Vein endothelial cell (primary cell): ENCODE results near the gene ADRA2B. TPM values are rescaled to one million over a fixed set of nuclear protein-coding genes. Genes with fewer than 3 reads are reported as not detected.

ENCODE experiments used
- total RNA-seq: library from RNA; depleted of rRNA; stranded (reverse); fragments of >200 nt; gene quantifications from 2 replicates; pipeline ENCODE4 v1.2.3, GENCODE V29; 2012

Gene ADRA2B
- total RNA-seq: under 0.01 TPM in 1 of 2 replicates, not detected in the other

DNA sequence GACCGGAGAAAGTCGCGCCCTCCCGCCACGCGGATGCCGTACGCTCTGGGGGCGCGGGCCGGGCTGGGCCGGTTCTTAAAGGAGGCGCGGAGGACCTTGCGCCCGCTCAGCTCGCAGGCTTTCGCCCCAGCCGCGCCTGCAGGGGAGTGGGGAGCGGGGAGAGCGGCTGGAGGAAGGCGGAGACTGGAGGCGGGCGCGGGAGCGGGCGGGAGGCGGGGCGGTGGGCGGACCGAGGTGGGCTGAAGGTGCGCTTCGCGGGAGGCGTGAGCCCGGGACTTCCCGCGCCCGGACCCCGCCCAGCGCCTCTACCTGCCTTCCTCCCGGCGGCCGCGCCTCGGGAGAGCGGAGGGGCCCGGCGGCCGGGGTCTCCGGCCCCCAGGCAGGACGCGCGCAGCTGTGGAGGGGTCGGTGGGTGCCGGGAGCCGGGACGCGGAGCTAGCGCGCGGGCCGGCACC lies at the start of gene ADRA2B:
Gene ADRA2B (minus strand): TSS at position 148 of the 455 bp plus-strand sequence. CDS start 422 bp downstream, outside the sequence.

DNA sequence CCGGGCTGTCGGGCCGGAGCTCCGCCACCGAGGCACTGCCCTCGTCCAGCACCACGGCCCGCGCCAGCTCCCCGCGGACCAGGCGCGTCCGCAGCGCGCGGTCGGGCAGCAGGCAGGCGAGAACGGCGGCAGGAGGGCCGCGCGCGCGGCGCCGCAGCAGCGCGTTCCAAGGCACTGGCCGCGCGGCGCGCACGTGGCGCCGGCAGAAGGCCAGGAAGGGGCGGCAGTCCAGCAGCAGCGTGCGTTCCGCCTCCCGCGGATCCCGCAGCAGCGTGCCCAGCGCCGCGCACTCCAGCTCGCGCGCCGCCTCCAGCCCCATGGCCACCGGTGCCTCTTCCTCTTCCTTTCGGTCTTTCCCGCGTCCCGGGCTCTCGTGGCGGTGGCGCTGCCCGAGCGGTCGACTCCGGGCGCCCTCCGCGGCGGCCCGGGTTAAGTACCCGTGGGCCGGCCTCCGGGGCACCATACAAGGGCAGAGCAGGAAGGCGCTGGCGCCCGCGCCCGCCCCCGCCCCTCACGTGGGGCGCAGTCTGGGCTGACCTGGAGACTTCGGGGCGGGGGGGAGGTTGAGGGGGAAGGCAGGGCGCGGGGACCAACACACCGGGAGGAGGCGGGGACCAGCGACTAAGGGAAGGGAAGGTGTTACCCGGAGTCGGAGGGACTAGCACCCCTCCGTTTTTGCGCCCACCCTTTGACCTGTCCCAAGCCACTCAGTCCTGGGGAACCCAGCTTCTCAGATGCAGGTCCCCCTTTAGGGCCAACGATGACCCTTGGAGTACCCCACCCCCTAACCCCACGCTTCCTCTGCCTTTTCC lies 28.9 kb upstream of the ADRA2B start, which contains the start of gene DUSP2:
Gene DUSP2 (minus strand): TSS at position 405 of the 812 bp plus-strand sequence. CDS start 86 bp downstream, at position 319.

GRCh38 chr2:96138179-96139145 lies 22.1 kb upstream of the ADRA2B start, which contains the start of gene ASTL:
Gene ASTL, minus strand, starts transcription at chr2:96138502. Its CDS starts 66 bp downstream, at chr2:96138436.

Other genes with a start within 250 kb of the ADRA2B start
- 56.2 and 104 TPM in 2 replicates for gene ANKRD36C, start 124.7 kb downstream of the ADRA2B start, total RNA-seq
- 12.8 and 18.3 TPM in 2 replicates for gene GPAT2, start 81.7 kb downstream of the ADRA2B start, total RNA-seq
- not detected in 2 replicates for gene ASTL, start 21.9 kb upstream of the ADRA2B start, total RNA-seq
- 0.33 and 1.7 TPM in 2 replicates for gene DUSP2, start 28.9 kb upstream of the ADRA2B start, total RNA-seq
- 188 and 224 TPM in 2 replicates for gene STARD7, start 92.3 kb upstream of the ADRA2B start, total RNA-seq
- gene TMEM127, start 149.4 kb upstream of the ADRA2B start, total RNA-seq: 41.2 and 43.4 TPM in 2 replicates
- gene CIAO1, start 149.7 kb upstream of the ADRA2B start, total RNA-seq: 88.9 and 125 TPM in 2 replicates
- gene SNRNP200, start 189.0 kb upstream of the ADRA2B start, total RNA-seq: 51.3 and 53.6 TPM in 2 replicates
- 2.9 and 3.4 TPM in 2 replicates for gene ITPRIPL1, start 208.7 kb upstream of the ADRA2B start, total RNA-seq
- gene NCAPH, start 219.2 kb upstream of the ADRA2B start, total RNA-seq: 8.2 and 17.9 TPM in 2 replicates